Measurements from ENCODE around the gene TMEM165. TPM values are rescaled to one million over a fixed set of nuclear protein-coding genes. Genes with fewer than 3 reads are reported as not detected.
"Not testable (repeated sequence)": the region's sequence is repeated elsewhere in the genome, so short reads cannot be mapped to it uniquely, and the experiment has no call there.

TMEM165 gene, protein sequence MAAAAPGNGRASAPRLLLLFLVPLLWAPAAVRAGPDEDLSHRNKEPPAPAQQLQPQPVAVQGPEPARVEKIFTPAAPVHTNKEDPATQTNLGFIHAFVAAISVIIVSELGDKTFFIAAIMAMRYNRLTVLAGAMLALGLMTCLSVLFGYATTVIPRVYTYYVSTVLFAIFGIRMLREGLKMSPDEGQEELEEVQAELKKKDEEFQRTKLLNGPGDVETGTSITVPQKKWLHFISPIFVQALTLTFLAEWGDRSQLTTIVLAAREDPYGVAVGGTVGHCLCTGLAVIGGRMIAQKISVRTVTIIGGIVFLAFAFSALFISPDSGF
- total RNA-seq = 10 to 100 TPM; 65.8 to 65.9 TPM

- ATAC-seq (replicated peaks in 1 of 2) (peak; percentile 96), DNase-seq (peak; percentile 93)
- H3K4me3 Mint-ChIP-seq = peak within 1 kb of the TSS; percentile 90 to 97
- peaks cover 12 to 15% of the 10 kb centered on the region in 2 donors for H3K36me3 Mint-ChIP-seq (ENCODE audit: insufficient read depth in 2 of 2)
- H3K27me3 Mint-ChIP-seq (ENCODE audit: low read depth) = no peaks in the 10 kb centered on the region
- H3K27ac Mint-ChIP-seq = peak within 1 kb of the TSS; percentile 97
- no peaks in the 10 kb centered on the region for H3K9me3 Mint-ChIP-seq
- peaks cover 31% of the 10 kb centered on the region for H3K4me1 Mint-ChIP-seq (ENCODE audit: low read depth)
Measured at GRCh38 chr4:55395529-55396307, at the start of gene TMEM165. TMEM165 (plus strand) TSS chr4:55395957; CDS start chr4:55396190, 233 bp downstream.

GRCh38 chr4:55345980-55346850 is 49.5 kb upstream of the TMEM165 start, which contains the start of gene SRD5A3:
SRD5A3 (plus strand) TSS chr4:55346242; CDS start chr4:55346337, 95 bp downstream.
- peak; percentile 88 to 94 for DNase-seq
- Mint-ChIP-seq H3K27me3 (ENCODE audit: low read depth) (no peaks in the 10 kb centered on the region), H3K4me1 (ENCODE audit: low read depth) (peaks cover 26% of the 10 kb centered on the region), H3K4me3 (peak within 1 kb of the TSS; percentile 87 to 91), H3K36me3 (ENCODE audit: insufficient read depth in 2 of 2) (no peaks in the 10 kb centered on the region), H3K9me3 (no peaks in the 10 kb centered on the region), H3K27ac (peak within 1 kb of the TSS; percentile 48)
- peak; percentile 91 to 92 for ATAC-seq (replicated peaks in 1 of 2)

DNA sequence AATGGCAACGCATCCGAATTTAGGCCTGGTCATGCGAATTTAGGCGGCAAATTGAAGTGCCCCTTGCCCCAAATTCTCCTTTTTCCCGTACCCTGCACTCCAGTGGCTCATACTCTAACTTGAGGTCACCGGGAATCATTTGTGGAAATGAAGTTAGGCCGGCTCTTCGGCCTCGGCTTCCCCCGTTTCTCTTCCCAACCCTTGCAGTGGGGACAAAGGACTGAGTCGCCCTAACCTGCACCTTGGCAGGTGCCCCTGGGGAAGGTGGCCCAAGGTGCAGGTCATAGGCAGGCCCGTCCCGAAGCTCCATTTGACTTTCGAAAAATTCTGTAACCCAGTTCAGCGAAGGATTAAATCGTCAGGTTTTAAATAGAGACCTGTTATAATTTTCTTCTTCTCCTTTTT is 48.9 kb upstream of the TMEM165 start:
- no peaks in the 10 kb centered on the region for H3K36me3 Mint-ChIP-seq (ENCODE audit: insufficient read depth in 2 of 2)
- DNase-seq (no peak), ATAC-seq (replicated peaks in 1 of 2) (no peak)
- peaks cover 26% of the 10 kb centered on the region for H3K4me1 Mint-ChIP-seq (ENCODE audit: low read depth)
- H3K27me3 Mint-ChIP-seq (ENCODE audit: low read depth) = no peaks in the 10 kb centered on the region
- peak overlapping the region; percentile 87 to 91 for H3K4me3 Mint-ChIP-seq
- peak overlapping the region; percentile 4 for H3K27ac Mint-ChIP-seq
- H3K9me3 Mint-ChIP-seq = no peaks in the 10 kb centered on the region

GRCh38 chr4:55347610-55348228 is 48.0 kb upstream of the TMEM165 start:
- Mint-ChIP-seq H3K36me3 (ENCODE audit: insufficient read depth in 2 of 2) (peaks cover 0 to 6% of the 10 kb centered on the region in 2 donors), H3K27ac (peak overlapping the region; percentile 76), H3K27me3 (ENCODE audit: low read depth) (no peaks in the 10 kb centered on the region), H3K4me1 (ENCODE audit: low read depth) (peaks cover 26% of the 10 kb centered on the region), H3K9me3 (no peaks in the 10 kb centered on the region), H3K4me3 (peak overlapping the region; percentile 87 to 91)
- DNase-seq (no peak), ATAC-seq (replicated peaks in 1 of 2) (no peak)

- H3K9me3 Mint-ChIP-seq = peaks cover 0 to 2% of the 10 kb centered on the region in 2 donors
- ATAC-seq (replicated peaks in 1 of 2) = no peak
- no peaks in the 10 kb centered on the region for H3K27me3 Mint-ChIP-seq (ENCODE audit: low read depth)
- H3K4me3 Mint-ChIP-seq = peak overlapping the region; percentile 87 to 91
- DNase-seq = no peak
- peaks cover 2 to 9% of the 10 kb centered on the region in 2 donors for H3K36me3 Mint-ChIP-seq (ENCODE audit: insufficient read depth in 2 of 2)
- H3K27ac Mint-ChIP-seq = peak overlapping the region; percentile 76
- peaks cover 26% of the 10 kb centered on the region for H3K4me1 Mint-ChIP-seq (ENCODE audit: low read depth)
Measured at GRCh38 chr4:55348466-55348865, 47.3 kb upstream of the TMEM165 start.

DNA sequence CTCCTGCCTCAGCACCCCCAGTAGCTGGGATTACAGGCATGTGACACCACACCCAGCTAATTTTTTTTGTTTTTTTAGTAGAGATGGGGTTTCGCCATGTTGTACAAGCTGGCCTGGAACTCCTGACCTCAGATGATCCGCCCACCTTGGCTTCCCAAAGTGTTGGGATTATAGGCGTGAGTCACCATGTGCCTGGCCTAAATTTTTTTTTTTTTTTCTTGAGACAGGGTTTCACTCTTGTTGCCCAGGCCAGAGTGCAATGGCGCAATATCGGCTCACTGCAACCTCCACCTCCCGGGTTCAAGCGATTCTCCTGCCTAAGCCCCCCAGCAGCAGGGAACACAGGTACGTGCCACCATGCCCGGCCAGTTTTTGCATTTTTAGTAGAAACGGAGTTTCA is 44.9 kb upstream of the TMEM165 start:
- not testable (repeated sequence) for ATAC-seq (replicated peaks in 1 of 2); DNase-seq; H3K4me3 Mint-ChIP-seq; H3K9me3 Mint-ChIP-seq; H3K27me3 Mint-ChIP-seq (ENCODE audit: low read depth); H3K27ac Mint-ChIP-seq
- Mint-ChIP-seq H3K4me1 (ENCODE audit: low read depth) (peaks cover 20% of the 10 kb centered on the region), H3K36me3 (ENCODE audit: insufficient read depth in 2 of 2) (peaks cover 2 to 13% of the 10 kb centered on the region in 2 donors)

GRCh38 chr4:55351824-55352223 is 43.9 kb upstream of the TMEM165 start:
- H3K27me3 Mint-ChIP-seq (ENCODE audit: low read depth) = no peaks in the 10 kb centered on the region
- peaks cover 0 to 2% of the 10 kb centered on the region in 2 donors for H3K9me3 Mint-ChIP-seq
- H3K27ac Mint-ChIP-seq = no peak overlapping the region
- H3K36me3 Mint-ChIP-seq (ENCODE audit: insufficient read depth in 2 of 2) = peaks cover 2 to 13% of the 10 kb centered on the region in 2 donors
- DNase-seq = no peak
- peaks cover 21% of the 10 kb centered on the region for H3K4me1 Mint-ChIP-seq (ENCODE audit: low read depth)
- H3K4me3 Mint-ChIP-seq = no peak overlapping the region
- no peak for ATAC-seq (replicated peaks in 1 of 2)

DNA sequence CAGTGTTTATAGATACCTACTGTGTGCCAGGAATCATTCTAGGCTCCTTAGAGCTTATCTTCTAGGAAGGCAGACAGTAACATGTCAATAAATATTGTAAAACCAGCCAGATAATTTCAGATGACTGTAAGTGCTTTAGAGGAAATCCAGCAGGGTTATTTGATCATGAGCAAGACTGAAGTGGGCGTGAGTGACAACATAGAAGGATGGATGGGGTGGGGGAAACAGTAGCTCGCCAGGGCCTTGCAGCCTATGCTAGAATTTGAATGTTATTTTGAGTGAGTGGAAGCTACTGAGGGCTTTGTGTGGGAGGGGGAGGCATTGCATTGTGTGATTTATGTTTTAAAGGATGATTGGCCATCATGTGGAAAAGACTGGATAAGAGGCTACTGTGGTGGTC is 43.0 kb upstream of the TMEM165 start:
- ATAC-seq (replicated peaks in 1 of 2) (no peak), DNase-seq (no peak)
- Mint-ChIP-seq H3K36me3 (ENCODE audit: insufficient read depth in 2 of 2) (peaks cover 2 to 13% of the 10 kb centered on the region in 2 donors), H3K9me3 (peaks cover 0 to 2% of the 10 kb centered on the region in 2 donors), H3K27me3 (ENCODE audit: low read depth) (no peaks in the 10 kb centered on the region), H3K27ac (no peak overlapping the region), H3K4me3 (no peak overlapping the region), H3K4me1 (ENCODE audit: low read depth) (peaks cover 20% of the 10 kb centered on the region)

GRCh38 chr4:55353228-55353747 is 42.5 kb upstream of the TMEM165 start:
- H3K9me3 Mint-ChIP-seq; H3K27ac Mint-ChIP-seq; DNase-seq; H3K27me3 Mint-ChIP-seq (ENCODE audit: low read depth); H3K4me3 Mint-ChIP-seq; ATAC-seq (replicated peaks in 1 of 2): not testable (repeated sequence)
- peaks cover 20% of the 10 kb centered on the region for H3K4me1 Mint-ChIP-seq (ENCODE audit: low read depth)
- peaks cover 2 to 13% of the 10 kb centered on the region in 2 donors for H3K36me3 Mint-ChIP-seq (ENCODE audit: insufficient read depth in 2 of 2)

GRCh38 chr4:55354648-55355047 is 41.1 kb upstream of the TMEM165 start:
- Mint-ChIP-seq H3K4me1 (ENCODE audit: low read depth) (peaks cover 23% of the 10 kb centered on the region), H3K36me3 (ENCODE audit: insufficient read depth in 2 of 2) (peaks cover 2 to 13% of the 10 kb centered on the region in 2 donors), H3K4me3 (no peak overlapping the region), H3K27ac (no peak overlapping the region), H3K9me3 (peaks cover 0 to 2% of the 10 kb centered on the region in 2 donors), H3K27me3 (ENCODE audit: low read depth) (no peaks in the 10 kb centered on the region)
- ATAC-seq (replicated peaks in 1 of 2) (no peak), DNase-seq (no peak)

DNA sequence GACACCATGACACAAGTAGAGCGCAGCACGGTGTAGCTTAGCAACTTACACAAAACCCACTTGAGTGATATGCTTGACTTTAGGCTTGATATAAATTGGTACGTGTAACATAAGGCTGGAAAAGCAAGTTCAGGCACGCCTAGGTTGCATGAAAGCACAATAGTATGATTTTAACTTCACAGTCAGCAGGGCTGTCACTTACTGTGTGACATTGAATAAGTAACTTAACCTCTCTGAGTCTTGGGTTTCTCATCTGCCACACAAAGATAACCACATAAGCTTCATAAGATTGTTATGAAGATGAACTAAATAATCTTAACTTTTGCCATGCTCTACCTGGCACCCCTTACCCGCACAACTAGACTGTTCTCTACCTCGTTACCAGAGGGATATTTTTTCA is 40.2 kb upstream of the TMEM165 start:
- no peak for ATAC-seq (replicated peaks in 1 of 2)
- peaks cover 23% of the 10 kb centered on the region for H3K4me1 Mint-ChIP-seq (ENCODE audit: low read depth)
- H3K27ac Mint-ChIP-seq = no peak overlapping the region
- no peaks in the 10 kb centered on the region for H3K27me3 Mint-ChIP-seq (ENCODE audit: low read depth)
- no peak for DNase-seq
- H3K36me3 Mint-ChIP-seq (ENCODE audit: insufficient read depth in 2 of 2) = peaks cover 2 to 13% of the 10 kb centered on the region in 2 donors
- peaks cover 0 to 2% of the 10 kb centered on the region in 2 donors for H3K9me3 Mint-ChIP-seq
- H3K4me3 Mint-ChIP-seq = no peak overlapping the region

- no peak overlapping the region for H3K27ac Mint-ChIP-seq
- H3K27me3 Mint-ChIP-seq (ENCODE audit: low read depth) = no peaks in the 10 kb centered on the region
- peaks cover 0 to 2% of the 10 kb centered on the region in 2 donors for H3K9me3 Mint-ChIP-seq
- no peak overlapping the region for H3K4me3 Mint-ChIP-seq
- H3K4me1 Mint-ChIP-seq (ENCODE audit: low read depth) = peaks cover 23% of the 10 kb centered on the region
- DNase-seq (no peak), ATAC-seq (replicated peaks in 1 of 2) (no peak)
- H3K36me3 Mint-ChIP-seq (ENCODE audit: insufficient read depth in 2 of 2) = peaks cover 2 to 16% of the 10 kb centered on the region in 2 donors
Measured at GRCh38 chr4:55356991-55357461, 38.7 kb upstream of the TMEM165 start.
